ENCODE results near the gene MEX3C. TPM values are rescaled to one million over a fixed set of nuclear protein-coding genes. Genes with fewer than 3 reads are reported as not detected.

The MEX3C gene
- total RNA-seq (2021; fragmentation: NEBNext Ultra II Directional; extraction: Animal tissue kit (Norgen Biotek cat#: 25700)) = 10 to 100 TPM; 31.2 to 39.3 (median 35.6) TPM
- long read RNA-seq, partial matches to known transcripts = 7 of 10 reads
- long read RNA-seq, other reads (novel, unspliced or antisense) = 0 of 10 reads

- peaks cover 6% of the 10 kb centered on the region; the same call in 1 of the 2 replicates for H3K36me3 Mint-ChIP-seq (ENCODE audit: low read depth)
- 0 out of 2 replicates have a peak, but pooled peaks cover 3% of the 10 kb centered on the region for H3K9me3 Mint-ChIP-seq
- peaks cover 30% of the 10 kb centered on the region for H3K4me1 Mint-ChIP-seq (ENCODE audit: low read depth)
- H3K4me3 Mint-ChIP-seq = peak within 1 kb of the TSS; percentile 99
- H3K27me3 Mint-ChIP-seq (ENCODE audit: insufficient read depth) = peaks cover 5% of the 10 kb centered on the region
- H3K27ac Mint-ChIP-seq = peak within 1 kb of the TSS; percentile 97
- peak; percentile 74 for TF ChIP-seq CTCF (IDR thresholded peaks at IDR 0.05)
- peak; percentile 99 for DNase-seq
Observed at GRCh38 chr18:51197661-51198424, at the start of gene MEX3C. TSS of gene MEX3C (minus strand) at chr18:51197681. CDS start at chr18:51197320, 361 bp downstream.

DNA sequence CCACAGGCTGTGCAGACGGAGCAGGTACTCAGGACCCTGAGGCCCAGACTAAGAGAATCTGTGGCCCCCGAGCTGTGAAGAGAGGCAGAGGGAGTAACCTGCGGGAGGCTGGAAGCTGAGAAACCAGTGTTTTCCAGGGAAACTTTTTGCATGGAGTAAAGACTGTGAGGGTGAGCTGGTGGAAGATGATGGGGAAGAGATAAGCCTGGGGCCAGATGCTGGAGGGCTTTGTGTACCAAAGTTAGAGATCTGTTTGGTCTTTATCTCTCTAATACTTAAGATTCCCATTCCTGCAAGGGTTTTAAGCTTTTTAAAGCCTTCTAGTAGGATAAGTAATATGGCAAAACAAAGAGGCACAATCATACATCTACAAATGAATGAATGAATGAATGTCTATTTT is 43.7 kb upstream of the MEX3C start:
- DNase-seq = no peak
- no peak for TF ChIP-seq CTCF (IDR thresholded peaks at IDR 0.05)
- H3K27me3 Mint-ChIP-seq (ENCODE audit: insufficient read depth) = no peaks in the 10 kb centered on the region
- no peaks in the 10 kb centered on the region for H3K36me3 Mint-ChIP-seq (ENCODE audit: low read depth)
- H3K4me1 Mint-ChIP-seq (ENCODE audit: low read depth) = peaks cover 3% of the 10 kb centered on the region
- no peak overlapping the region for H3K27ac Mint-ChIP-seq
- no peaks in the 10 kb centered on the region for H3K9me3 Mint-ChIP-seq
- no peak overlapping the region for H3K4me3 Mint-ChIP-seq

GRCh38 chr18:51236225-51236624 is 38.7 kb upstream of the MEX3C start:
- Mint-ChIP-seq H3K9me3 (no peaks in the 10 kb centered on the region), H3K27me3 (ENCODE audit: insufficient read depth) (peaks cover 3% of the 10 kb centered on the region), H3K4me3 (no peak overlapping the region), H3K4me1 (ENCODE audit: low read depth) (peaks cover 7% of the 10 kb centered on the region), H3K36me3 (ENCODE audit: low read depth) (no peaks in the 10 kb centered on the region), H3K27ac (no peak overlapping the region)
- DNase-seq = peak; percentile 4
- no peak for TF ChIP-seq CTCF (IDR thresholded peaks at IDR 0.05)

GRCh38 chr18:51235009-51235789 is 37.7 kb upstream of the MEX3C start:
- no peak for TF ChIP-seq CTCF (IDR thresholded peaks at IDR 0.05)
- no peaks in the 10 kb centered on the region for H3K36me3 Mint-ChIP-seq (ENCODE audit: low read depth)
- peaks cover 7% of the 10 kb centered on the region for H3K4me1 Mint-ChIP-seq (ENCODE audit: low read depth)
- H3K27ac Mint-ChIP-seq = no peak overlapping the region
- no peak overlapping the region for H3K4me3 Mint-ChIP-seq
- DNase-seq = no peak
- H3K27me3 Mint-ChIP-seq (ENCODE audit: insufficient read depth) = peaks cover 3% of the 10 kb centered on the region
- no peaks in the 10 kb centered on the region for H3K9me3 Mint-ChIP-seq

GRCh38 chr18:51234117-51235008 is 36.9 kb upstream of the MEX3C start:
- no peak for DNase-seq
- peaks cover 7% of the 10 kb centered on the region for H3K4me1 Mint-ChIP-seq (ENCODE audit: low read depth)
- no peaks in the 10 kb centered on the region for H3K36me3 Mint-ChIP-seq (ENCODE audit: low read depth)
- H3K27me3 Mint-ChIP-seq (ENCODE audit: insufficient read depth) = peaks cover 3% of the 10 kb centered on the region
- no peak for TF ChIP-seq CTCF (IDR thresholded peaks at IDR 0.05)
- H3K27ac Mint-ChIP-seq = no peak overlapping the region
- H3K4me3 Mint-ChIP-seq = no peak overlapping the region
- H3K9me3 Mint-ChIP-seq = no peaks in the 10 kb centered on the region
